HG03521 (cell line): Measurements from ENCODE around the gene MPG.
A peak's percentile ranks its signal among the peaks of the same experiment; 100 is the strongest.

Source experiments
- ATAC-seq: cut with Tn5 transposase; IDR thresholded peaks from one replicate; pipeline ENCODE4 v1.9.1; 2021; ENCODE audit warnings: mild to moderate bottlenecking, moderate library complexity; ENCODE audit not compliant: unreplicated experiment

The MPG gene

DNA sequence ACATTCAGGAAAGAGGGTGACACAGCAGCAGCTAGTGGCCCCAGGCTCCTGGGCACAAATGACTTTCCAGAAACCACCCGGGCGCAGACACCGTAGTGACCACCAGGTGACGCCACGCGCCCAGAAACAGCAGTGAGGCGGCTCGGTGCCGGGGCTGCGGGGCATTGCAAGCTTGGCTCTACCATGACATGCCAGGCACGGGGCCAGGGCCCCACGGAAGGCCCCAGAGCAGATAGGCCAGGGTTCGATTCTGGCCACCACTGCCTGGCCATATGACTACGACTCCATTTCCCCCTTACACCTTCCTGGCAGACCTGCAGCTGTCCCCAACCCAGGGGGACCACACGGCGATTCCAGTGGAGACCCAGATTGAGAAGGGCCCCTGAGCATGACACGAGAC is 12.3 kb upstream of the MPG start:
- no peak for ATAC-seq

DNA sequence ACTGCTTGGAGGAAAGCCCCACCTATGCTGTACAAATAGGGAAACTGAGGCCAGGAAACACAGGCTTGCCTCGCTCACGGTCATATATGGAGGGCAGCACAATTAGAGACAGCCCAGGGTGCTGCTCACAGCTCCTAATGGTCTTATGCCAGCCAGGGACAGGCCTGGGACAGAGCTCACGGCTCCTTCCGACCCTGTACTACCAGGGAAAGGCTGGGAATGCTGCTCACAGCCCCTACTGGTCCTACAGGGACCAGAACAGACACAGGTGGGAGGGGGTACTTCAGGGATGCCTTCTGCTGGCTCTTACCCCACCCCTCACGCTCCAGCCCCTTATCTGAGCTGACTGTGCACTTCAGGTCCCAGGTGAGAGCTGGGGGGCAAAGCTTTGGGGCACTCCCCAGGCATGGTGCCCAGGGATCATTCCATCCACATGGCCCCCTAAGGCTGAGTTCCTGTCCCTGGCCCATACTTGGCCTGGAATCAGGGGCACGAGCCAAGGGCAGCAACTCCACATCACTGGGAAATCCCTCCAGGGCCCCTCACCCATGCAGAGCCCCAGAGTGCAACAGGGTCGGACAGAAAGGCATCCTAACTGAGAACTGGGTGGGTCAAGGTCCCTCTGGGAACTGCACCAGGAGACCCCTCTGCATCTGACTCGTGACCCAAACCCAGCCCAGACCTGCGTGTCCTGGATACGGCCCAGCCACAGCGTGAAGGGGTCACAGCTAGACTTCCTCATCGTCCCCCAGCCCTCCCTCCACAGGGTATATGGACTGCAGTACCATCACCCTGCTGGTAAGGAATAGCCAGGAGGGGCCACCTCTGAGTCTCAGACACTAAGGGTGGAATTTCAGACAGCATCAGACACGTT is 11.5 kb upstream of the MPG start:
- ATAC-seq = no peak

DNA sequence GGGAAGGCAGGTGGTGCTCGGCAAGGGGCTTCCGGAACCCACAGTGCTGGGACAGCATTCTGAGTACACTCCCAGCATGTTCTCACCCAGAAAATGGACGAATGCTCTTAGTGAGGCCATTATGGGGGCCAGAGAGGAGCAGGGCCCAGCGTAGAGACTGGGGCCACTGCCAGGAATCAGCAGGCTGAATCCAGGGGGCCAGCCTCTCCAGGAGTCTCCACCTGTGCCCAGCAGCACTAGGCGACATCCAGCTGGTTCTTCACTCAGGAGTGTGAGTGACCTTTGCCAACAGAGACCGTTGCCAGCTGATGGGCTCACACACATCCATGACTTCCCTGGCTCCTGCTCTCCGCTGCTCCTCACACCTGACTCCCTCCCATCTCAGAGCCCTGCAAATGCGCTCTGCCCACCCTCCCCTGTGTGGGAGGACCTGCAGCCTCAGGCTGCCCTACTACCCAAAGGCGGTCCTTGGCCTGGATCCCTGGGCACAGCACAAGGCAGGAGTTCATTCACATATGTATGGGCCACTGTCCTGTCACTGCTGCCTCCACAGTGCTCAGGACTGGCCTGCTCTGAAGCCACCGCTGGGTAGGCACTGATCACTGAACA is 10.7 kb upstream of the MPG start:
- no peak for ATAC-seq

DNA sequence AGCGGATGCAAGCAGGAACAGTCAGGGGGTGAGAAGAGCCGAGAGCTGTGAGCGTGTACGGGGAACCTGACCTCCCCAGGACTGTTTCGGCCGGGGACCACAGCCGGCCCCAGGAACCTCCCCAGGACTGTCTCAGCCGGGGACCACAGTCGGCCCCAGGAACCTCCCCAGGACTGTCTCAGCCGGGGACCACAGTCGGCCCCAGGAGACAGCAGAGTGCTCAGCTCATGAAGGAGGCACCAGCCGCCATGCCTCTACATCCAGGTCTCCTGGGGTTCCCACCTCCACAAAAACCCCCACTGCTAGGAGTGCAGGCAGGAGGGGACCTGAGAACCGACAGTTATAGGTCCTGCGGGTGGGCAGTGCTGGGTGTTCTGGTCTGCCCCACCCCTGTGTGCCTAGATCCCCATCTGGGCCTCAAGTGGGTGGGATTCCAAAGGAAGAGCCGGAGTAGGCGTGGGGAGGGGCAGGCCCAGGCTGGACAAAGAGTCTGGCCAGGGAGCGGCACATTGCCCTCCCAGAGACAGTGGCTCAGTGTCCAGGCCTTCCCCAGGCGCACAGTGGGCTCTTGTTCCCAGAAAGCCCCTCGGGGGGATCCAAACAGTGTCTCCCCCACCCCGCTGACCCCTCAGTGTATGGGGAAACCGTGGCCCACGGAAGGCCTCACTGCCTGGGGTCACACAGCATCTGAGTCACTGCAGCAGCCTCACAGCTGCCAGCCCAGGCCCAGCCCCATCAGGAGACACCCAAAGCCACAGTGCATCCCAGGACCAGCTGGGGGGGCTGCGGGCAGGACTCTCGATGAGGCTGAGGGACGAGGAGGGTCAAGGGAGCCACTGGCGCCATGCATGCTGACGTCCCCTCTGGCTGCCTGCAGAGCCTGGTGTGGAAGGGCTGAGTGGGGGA is 9.9 kb upstream of the MPG start:
- ATAC-seq = no peak

DNA sequence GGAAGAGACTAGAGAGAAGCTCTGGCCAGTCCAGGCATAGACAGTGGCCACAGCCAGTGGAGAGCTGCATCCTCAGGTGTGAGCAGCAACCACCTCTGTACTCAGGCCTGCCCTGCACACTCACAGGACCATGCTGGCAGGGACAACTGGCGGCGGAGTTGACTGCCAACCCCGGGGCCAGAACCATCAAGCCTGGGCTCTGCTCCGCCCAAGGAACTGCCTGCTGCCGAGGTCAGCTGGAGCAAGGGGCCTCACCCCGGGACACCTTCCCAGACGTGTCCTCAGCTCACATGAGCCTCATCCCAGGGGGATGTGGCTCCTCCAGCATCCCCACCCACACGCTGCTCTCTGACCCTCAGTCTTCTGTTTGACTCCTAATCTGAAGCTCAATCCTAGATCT is 8.8 kb upstream of the MPG start:
- no peak for ATAC-seq

DNA sequence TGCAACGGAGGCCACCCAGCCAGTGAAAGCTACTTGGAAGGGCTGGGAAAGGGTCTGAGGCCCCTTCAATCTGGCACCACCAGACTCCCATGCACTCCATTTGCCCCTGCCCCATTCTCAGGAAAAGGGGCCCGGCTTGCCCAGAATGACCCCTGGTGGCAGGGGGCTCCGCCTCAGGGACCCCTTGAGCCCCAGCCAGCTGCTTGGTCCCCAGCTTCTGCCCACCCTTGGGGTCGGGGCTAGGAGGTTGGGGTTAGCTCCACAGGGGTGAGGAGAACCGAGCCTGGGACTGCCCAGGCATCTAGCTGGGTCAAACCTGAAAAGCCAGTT is 6.8 kb upstream of the MPG start:
- ATAC-seq = no peak

DNA sequence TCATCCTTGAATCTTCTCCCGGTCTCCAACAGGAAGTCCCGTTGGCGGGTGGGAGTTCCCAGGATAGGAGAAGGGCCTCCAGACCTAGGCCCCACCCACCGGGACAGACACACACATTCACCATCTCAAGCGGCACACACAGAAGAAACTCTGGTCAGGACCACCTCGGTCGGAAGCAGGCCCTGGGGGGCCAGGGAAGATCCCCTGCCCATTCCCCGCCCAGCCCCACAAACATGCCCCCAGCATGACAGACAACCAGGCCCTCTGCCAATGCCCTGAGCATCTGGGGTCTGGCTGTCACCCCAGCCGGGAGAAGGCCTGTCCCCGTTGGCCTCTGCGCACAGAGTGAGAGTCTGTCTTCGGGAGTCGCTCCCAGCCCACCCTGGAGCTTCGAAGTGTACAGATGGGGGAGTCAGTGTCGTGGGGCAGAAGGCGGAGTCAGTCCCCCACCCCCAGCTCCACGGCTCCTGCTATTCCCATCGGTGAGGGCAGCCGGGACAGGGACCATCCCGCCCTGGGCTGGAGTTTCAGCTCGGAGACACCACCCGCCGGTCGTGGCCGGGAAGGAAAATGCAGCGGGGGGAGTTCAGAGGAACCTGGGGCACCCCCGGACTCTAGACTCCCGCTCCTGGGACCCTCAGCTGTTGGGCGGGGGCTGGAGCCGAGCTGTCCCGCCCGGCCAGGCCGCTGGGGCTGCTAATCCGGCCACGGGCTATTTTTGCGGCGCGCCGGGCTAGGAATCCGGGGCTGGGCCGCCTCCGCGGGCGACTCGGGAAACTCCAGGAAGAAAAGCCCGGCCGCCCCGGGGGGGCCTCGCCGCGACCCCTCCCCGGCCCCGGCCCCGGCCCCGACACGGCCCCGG is 6.3 kb upstream of the MPG start:
- no peak for ATAC-seq

DNA sequence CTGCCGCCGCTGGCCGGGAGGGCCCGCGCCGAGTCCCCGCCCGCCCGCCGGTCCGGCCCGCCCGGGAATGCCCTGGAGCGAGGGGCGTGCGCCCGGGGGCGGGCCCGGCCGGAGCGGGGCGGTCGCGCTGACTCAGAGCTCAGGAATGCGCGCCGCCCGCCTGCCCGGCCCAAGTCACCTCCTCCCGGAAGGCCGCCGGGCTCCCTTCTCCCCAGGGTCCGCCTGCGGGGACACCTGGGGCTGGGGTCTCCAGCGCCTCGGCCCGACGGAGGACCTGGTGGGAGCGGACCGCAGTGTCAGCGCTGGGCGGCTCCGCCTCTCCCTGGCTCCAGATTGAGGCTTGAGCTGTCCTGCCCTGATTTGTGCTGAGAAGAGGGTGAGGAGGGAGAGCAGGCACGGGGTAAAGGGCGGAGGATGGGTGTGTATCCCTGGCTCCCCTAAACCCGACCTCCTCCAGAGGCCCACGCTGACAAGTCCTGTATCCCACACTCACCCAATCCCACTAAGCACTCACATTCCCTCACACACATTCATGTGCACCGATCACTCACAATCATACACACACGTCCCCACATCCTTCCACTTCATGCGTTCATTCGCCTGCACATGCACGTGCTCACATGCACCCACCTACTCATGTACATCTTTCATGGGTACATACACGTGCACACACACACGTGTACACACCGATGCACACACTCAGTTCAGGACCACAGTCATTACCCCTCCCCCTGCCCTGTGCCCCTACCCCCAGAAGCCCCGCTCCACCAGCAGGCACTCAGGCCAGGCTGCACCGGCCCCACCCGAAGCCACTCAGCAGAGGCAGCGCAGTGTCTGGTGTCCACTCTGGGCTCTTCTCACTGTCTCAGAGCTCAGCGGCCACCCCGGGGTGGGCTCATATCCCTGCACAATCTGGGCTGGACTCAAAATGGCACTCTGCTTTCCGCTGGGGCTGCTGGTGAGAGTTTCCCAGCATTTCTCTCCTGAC is 5.2 kb upstream of the MPG start, which contains the start of gene RHBDF1:
Gene RHBDF1 (minus strand): TSS at position 71 of the 988 bp plus-strand sequence. CDS start 7,616 bp downstream, outside the sequence.
- ATAC-seq = no peak

DNA sequence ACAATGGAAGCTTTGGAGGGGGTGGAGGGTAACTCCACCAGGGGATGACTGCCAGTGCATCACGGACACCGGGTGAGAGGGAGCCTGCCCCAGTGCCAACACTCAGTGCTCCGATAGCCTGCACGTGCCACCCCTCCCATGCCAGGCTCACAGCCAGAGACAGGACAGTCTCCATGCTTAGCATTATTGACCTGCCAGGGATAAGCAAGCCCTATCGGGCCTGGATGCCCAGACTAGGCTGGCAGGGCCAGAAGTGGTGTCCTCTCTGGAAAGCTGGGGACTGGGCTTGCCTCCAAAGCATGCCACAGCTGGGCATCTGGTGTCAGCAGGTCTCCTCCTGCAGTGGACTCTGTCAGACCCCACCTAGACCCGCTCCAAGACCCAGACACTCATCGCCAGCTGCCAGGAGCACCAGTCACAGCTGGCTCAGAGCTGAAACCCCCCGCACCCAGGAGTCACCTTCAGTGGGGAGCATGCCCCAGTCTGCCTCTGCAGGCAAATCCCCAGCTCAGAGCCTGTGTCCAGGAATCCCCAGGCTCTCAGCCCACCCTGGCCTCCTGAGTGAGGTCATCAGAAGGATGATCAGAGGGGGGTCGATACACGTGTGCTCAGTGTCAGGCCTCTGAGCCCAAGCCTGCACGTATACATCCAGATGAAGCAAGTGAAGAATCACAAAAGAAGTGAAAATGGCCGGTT is 3.8 kb upstream of the MPG start:
- ATAC-seq = no peak

DNA sequence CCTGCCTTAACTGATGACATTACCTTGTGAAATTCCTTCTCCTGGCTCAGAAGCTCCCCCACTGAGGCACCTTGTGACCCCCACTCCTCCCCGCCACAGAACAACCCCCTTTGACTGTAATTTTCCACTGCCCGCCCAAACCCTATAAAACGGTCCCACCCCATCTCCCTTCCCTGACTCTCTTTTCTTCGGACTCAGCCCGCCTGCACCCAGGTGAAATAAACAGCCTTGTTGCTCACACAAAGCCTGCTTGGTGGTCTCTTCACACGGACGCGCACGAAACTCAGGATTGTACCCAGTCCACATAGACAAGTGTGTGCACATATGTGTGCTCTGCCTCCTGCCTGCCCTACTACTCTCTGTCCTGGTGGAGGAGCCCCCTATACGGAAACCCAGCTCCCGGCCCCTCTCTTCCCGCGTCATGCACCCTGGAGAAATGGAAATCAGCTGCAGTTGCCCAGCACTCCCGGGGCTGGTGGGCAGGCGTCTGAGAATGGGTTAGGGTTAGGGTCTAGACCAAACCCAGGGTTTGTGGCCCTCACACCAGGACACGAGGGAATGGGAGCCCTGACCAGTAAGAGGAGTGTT is 3.2 kb upstream of the MPG start:
- ATAC-seq = no peak

DNA sequence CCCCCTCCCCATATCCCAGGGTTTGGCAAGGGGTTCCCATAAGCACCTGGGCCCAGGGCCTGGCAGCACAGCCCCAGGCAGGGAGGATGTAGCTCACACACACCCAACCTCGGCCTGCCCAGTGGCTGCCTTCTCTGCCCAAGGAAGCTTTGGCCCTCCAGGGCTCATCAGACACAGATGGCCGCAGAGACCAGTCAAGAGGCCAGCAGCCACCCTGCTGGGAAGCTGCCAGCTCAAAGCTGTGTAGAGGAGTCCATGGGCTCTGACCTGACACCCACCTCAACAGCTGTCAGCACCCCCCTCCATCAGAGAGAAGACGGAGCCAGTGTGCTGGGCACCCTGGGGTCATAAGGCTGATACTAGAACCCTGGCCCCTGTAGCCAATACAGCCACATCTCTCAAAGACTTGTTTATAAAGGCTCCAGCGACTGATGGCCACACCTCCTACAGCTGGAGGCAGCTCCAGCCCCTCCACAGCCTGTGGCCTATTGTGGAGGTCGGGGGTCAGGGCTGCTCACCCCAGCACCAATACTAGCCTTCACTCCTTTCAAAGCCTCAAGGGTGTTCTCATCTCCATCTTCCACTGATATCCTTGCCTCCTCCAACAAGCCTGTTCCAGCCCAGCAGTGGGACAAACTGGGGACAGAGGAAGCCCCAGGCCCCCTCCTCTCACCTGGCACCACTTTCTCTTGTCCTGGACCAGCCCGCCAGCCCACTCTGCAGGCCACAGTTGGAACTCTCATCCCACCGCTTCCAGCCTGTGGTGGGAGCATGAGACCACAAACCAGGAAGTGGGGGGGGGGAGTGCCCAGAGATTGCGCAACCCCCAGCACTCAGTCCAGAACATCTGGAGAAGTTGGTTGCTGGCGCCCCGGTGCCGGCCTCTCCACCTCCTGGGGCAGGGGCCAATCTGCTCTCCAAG is 2.2 kb upstream of the MPG start:
- no peak for ATAC-seq

DNA sequence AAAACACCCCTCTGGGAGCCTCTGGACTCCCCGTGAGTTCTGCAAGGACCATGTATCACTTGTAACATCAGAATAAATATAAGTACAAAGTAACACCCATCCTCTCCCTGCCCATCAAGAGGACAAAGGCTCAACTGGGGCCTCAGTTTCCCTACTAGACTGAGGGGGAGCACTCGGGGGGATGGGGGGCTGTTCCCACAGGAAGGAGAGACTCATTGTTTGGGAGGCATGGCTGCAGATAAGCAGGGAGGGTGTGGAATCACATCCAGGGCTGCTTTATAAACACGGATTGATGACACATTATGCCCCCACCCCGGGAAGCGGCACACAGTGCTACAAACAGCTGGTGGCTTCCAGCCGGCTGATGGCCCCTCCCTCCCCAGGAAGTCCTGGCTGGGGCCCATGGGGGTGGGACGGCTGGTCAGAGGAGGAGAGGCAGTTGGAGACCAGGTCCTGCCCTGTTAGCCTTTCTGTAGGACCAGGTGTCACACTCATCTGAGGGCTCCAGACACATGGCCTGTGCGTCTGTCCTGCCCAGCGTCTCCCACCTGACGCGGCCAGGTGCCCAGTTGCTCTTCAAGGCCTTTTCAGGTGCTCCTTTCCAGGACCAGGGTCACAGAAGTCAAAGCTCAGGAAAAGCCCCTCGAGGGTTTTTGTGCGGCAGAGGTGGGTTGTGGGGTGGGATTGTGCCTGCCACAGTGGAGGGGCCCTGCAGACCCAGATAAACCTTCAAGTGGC is 1.3 kb upstream of the MPG start:
- ATAC-seq = no peak

DNA sequence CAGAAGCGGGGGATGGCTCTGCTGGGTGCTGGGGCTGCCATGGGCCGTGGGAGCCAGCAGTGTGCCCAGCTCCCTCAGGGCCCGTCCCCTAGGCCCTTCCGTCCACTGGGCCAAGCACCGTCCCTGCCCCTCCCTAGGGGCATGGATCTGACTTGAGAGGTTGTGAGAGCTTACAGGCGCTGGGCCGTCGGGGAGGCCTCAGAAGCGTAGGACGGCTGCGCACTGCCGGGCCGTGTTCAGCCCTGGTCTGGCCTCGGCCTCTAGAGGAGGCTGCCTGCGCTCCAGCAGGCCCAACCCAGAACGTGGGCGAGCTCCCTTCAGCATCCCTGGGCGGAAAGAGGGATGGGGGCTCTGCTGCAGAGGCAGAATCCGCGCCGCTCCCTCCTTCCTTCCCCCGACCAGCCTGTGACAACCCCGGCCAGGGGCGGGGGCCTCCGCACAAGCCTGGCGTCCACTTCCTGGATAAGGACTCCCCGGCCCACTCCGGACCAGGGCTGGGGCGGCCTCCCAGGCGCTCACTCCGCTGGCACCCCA is 685 bp upstream of the MPG start:
- ATAC-seq = no peak

DNA sequence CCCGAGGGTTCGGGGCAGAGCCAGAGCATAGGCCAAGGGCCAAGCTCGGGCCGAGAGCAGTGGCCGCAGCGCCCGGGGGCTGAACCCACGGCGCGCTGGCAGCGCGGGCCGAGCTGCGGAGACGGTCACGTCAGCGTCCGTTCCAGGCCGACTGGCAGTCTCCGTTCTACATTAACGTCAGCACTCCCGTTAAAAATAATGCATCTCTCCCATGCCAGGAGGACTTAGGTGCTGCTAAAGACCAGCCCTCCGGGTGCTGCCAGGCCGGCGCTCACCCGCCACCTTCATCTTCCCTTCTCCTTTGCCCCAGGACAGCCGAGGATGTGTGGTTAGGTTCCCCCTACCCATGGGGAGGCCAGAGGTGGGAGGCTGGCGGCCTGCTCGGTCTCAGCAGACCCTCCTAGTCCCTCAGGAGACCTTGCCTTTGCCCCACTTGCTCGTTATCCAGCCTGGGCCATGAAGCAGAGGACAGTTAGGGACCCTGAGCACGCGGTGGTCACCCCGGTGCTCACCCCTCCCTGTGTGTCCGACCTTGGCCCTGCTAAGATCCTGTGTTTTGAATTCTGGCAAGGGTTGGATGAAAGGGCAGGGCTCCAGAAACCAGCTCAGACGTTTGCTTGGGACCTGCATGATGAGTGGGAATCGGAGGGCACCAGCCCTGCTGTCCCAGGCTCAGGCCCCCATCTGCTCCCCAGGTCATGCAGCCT is 572 bp downstream of the MPG start:
- peak; percentile 15 for ATAC-seq

DNA sequence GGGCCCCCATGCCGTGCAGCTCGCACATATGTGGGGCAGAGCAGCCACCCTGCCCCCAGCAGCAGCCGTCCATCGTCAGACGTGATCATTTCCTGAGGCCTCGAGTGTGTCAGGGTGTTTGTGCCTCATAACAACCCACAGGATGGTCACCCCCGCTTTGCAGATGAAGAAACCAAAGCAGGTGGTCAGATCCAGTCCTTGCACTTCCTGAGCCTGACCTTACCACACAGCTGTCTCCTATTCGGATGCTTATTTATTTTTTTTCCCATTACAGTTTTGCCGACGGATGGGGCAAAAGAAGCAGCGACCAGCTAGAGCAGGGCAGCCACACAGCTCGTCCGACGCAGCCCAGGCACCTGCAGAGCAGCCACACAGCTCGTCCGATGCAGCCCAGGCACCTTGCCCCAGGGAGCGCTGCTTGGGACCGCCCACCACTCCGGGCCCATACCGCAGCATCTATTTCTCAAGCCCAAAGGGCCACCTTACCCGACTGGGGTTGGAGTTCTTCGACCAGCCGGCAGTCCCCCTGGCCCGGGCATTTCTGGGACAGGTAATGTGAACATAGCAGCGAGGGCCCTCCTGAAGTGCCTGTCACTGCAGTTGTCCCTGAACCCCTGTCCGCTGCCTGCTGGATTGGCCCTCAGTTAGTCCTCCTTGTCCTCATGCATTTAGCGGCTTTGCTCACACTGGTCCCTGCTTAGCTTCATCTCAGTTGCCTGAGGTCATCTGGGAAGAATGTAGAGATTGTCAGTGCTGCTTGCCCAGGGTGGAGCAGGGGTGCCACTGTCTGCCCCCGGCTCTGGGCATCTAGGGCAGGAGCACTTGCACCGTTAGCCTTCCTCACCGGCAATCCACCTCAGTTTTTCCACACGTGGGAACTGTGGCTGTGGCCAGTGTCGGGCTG is 1.4 kb downstream of the MPG start:
- ATAC-seq = no peak
